Fibroblast of lung (primary cell): ENCODE data around the gene SOCS4.

ENCODE experiments used
- EZH2 ChIP-seq: IDR thresholded peaks from 2 replicates; pipeline ENCODE4 v1.5.1; 2012; ENCODE audit warnings: low read length, control low read depth, mild to moderate bottlenecking; ENCODE audit errors: missing control alignments
- TF ChIP-seq, protein P1 (sequence below), 2 donors: IDR thresholded peaks in 1 of 2; conservative IDR thresholded peaks in 1 of 2; 1 replicate in 1 of 2; 2 replicates in 1 of 2; pipeline ENCODE4 v1.5.1; 2011 to 2012; ENCODE audit warnings: low read length in 2 of 2, control low read depth in 1 of 2, inconsistent platforms in 1 of 2, low read depth in 1 of 2, mild to moderate bottlenecking in 1 of 2

- TF ChIP-seq, protein P1, sequence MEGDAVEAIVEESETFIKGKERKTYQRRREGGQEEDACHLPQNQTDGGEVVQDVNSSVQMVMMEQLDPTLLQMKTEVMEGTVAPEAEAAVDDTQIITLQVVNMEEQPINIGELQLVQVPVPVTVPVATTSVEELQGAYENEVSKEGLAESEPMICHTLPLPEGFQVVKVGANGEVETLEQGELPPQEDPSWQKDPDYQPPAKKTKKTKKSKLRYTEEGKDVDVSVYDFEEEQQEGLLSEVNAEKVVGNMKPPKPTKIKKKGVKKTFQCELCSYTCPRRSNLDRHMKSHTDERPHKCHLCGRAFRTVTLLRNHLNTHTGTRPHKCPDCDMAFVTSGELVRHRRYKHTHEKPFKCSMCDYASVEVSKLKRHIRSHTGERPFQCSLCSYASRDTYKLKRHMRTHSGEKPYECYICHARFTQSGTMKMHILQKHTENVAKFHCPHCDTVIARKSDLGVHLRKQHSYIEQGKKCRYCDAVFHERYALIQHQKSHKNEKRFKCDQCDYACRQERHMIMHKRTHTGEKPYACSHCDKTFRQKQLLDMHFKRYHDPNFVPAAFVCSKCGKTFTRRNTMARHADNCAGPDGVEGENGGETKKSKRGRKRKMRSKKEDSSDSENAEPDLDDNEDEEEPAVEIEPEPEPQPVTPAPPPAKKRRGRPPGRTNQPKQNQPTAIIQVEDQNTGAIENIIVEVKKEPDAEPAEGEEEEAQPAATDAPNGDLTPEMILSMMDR (conservative IDR thresholded peaks at IDR 0.05 in 1 of 2, IDR thresholded peaks at IDR 0.05 in 1 of 2; ENCODE audit: low read depth in 1 of 2, low read length in 2 of 2), result no peak
- no peak for TF ChIP-seq EZH2
Observed at GRCh38 chr14:55071870-55072640, 45.0 kb downstream of the SOCS4 start.
